Vagina (tissue), 2 donors: ENCODE measurements around the gene NHSL2.

Experiments used
- CTCF ChIP-seq, 3 experiments: fragments of 450-650 bp in 2 of 3; fragments of 200-600 bp in 1 of 3; sonication (generic) in 1 of 3; IDR thresholded peaks; one replicate each; pipeline ENCODE4 v1.5.1; 2017 to 2019; ENCODE audit warnings: antibody characterized with exemption in 3 of 3, mild to moderate bottlenecking in 2 of 3, moderate library complexity in 2 of 3
- POLR2A ChIP-seq, 2 donors: fragments of 450-650 bp; IDR thresholded peaks; one replicate each; pipeline ENCODE4 v1.6.1; 2017; ENCODE audit warnings: antibody characterized with exemption in 2 of 2, mild to moderate bottlenecking in 2 of 2, moderate library complexity in 2 of 2
- POLR2AphosphoS5 ChIP-seq, 2 donors: sonication (generic); formaldehyde crosslinking; IDR thresholded peaks; one replicate each; pipeline ENCODE4 v1.9.0; 2017; ENCODE audit warnings: antibody characterized with exemption in 2 of 2, mild to moderate bottlenecking in 2 of 2, low read depth in 1 of 2; ENCODE audit not compliant: insufficient read depth in 1 of 2

- TF ChIP-seq POLR2AphosphoS5 (IDR thresholded peaks at IDR 0.05; ENCODE audit: insufficient read depth in 1 of 2, low read depth in 1 of 2), result no peak
- TF ChIP-seq CTCF (IDR thresholded peaks at IDR 0.05), result no peak
- TF ChIP-seq POLR2A (IDR thresholded peaks at IDR 0.05), result no peak
Measured at GRCh38 chrX:71935476-71935875, 24.8 kb downstream of the NHSL2 start.
